ENCODE data around the gene RAP1A. TPM values are rescaled to one million over a fixed set of nuclear protein-coding genes. Genes with fewer than 3 reads are reported as not detected.

RAP1A gene
- total and polyA plus RNA-seq, 2 donors (not counting 3 experiments of a cell fraction or from before 2014, with no cell fraction given), result 17.8 to 56.4 TPM

GRCh38 chr1:111582644-111583618, 36.7 kb upstream of the RAP1A start:
- Histone ChIP-seq H3K27me3 (ENCODE audit: control insufficient read depth in 2 of 2, insufficient read depth in 2 of 2, low read length in 2 of 2) (peaks cover 0 to 5% of the 10 kb centered on the region in 2 experiments), H3K9ac (replicated peaks; ENCODE audit: extremely low read depth, insufficient read depth, low read length) (no peak overlapping the region), H3K4me2 (ENCODE audit: insufficient read depth, low read length) (no peak overlapping the region), H3K27ac (ENCODE audit: insufficient read depth, low read depth, low read length) (no peak overlapping the region), H4K20me1 (replicated peaks; ENCODE audit: control insufficient read depth, extremely low read depth, insufficient read depth, low read length) (no peaks in the 10 kb centered on the region), H3K4me3 (replicated peaks in 1 of 3; ENCODE audit: insufficient read depth in 1 of 3, low read depth in 1 of 3, low read length in 3 of 3) (no peak overlapping the region), H3K79me2 (ENCODE audit: control insufficient read depth, insufficient read depth, low read length) (no peaks in the 10 kb centered on the region), H3K36me3 (ENCODE audit: control insufficient read depth in 2 of 2, extremely low read depth in 1 of 2, insufficient read depth in 2 of 2, low read length in 2 of 2) (no peaks in the 10 kb centered on the region), H3K9me1 (replicated peaks; ENCODE audit: control insufficient read depth, extremely low read depth, insufficient read depth, low read length) (no peaks in the 10 kb centered on the region), H3K9me3 (replicated peaks; ENCODE audit: control insufficient read depth, insufficient read depth, low read length) (no peaks in the 10 kb centered on the region), H3K4me1 (ENCODE audit: control insufficient read depth, extremely low read depth, insufficient read depth, low read length) (no peaks in the 10 kb centered on the region), H2AFZ (ENCODE audit: low read depth, low read length) (no peak overlapping the region)
- no peak for TF ChIP-seq POLR2A (IDR thresholded peaks at IDR 0.05; ENCODE audit: low read depth, low read length)
- TF ChIP-seq JUN (IDR thresholded peaks at IDR 0.05; ENCODE audit: borderline replicate concordance, insufficient read depth, insufficient read length, low read depth), result no peak
- TF ChIP-seq FOS (IDR thresholded peaks at IDR 0.05; ENCODE audit: borderline replicate concordance, insufficient read depth, low read length), result no peak
- TF ChIP-seq CTCF (IDR thresholded peaks at IDR 0.05; ENCODE audit: extremely low read depth in 1 of 2, insufficient read depth in 1 of 2, low read depth in 1 of 2, low read length in 2 of 2), result no peak
- TF ChIP-seq EZH2 (IDR thresholded peaks at IDR 0.05; ENCODE audit: borderline replicate concordance, low read depth, low read length, severe bottlenecking), result no peak
- no peak for TF ChIP-seq GATA2 (IDR thresholded peaks at IDR 0.05; ENCODE audit: insufficient read depth, insufficient read length, low read depth, low read length)
- TF ChIP-seq MAX (IDR thresholded peaks at IDR 0.05; ENCODE audit: insufficient read depth, insufficient read length), result no peak
- no TSS peak for BruUV-seq (replicated peaks)
- dilution Hi-C loops (cut with MboI; ENCODE audit: extremely low pct_ligation_motif_present, low sequenced_read_pairs) (no loop called here), intact Hi-C loops (cut with micrococcal nuclease) (no loop called here)
- ChIA-PET CTCF (interaction anchor here (1.0 kb wide), 1 partner anchor 10 kb away, joined by 4 read pairs; no protein-coding TSS in a partner anchor), POLR2A (interaction anchor here (0.7 kb wide), 1 partner anchor 71 kb away, joined by 7 read pairs; no protein-coding TSS in a partner anchor)
- DNase-seq (ENCODE audit: low read depth, low spot score) (no peak), FAIRE-seq (no peak)
